ENCODE measurements around the gene RBFOX2. TPM values are rescaled to one million over a fixed set of nuclear protein-coding genes. Genes with fewer than 3 reads are reported as not detected.

The RBFOX2 gene
- total and polyA plus RNA-seq, 2 of the 13 experiments (the other 11 are each of a cell fraction or from before 2014, with no cell fraction given), result 37.3 to 40.4 TPM

DNA sequence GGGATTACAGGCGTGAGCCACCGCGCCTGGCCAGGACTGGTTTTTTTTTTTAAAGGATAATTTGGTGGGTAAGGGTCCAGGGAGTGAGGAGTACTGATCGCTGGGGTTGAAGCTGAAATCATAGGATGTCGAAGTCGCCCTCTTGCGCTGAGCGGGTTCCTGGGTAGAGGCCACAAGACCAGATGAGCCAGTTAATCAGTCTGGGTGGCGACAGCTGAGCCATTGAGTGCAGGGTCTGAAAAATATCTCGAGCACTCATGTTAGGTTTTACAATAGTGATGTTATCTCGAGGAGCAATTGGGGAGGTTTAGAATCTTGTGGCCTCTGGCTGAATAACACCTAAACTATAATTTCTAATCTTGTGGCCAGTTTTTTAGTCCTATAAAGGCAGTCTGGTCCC lies 303.1 kb downstream of the RBFOX2 start:
- H3K27me3 ChIP-seq (ENCODE audit: control insufficient read depth in 1 of 2, insufficient read depth in 2 of 2, low read length in 2 of 2), result no peaks in the 10 kb centered on the region
- TF ChIP-seq ZNF614 (CRISPR knock-in tag; IDR thresholded peaks at IDR 0.05; ENCODE audit: borderline replicate concordance) (no peak), POLR2G (IDR thresholded peaks at IDR 0.05; ENCODE audit: low read depth, low read length) (no peak), GTF2F1 (IDR thresholded peaks at IDR 0.05; ENCODE audit: low read length) (no peak), ZNF296 (CRISPR knock-in tag; conservative IDR thresholded peaks at IDR 0.05) (no peak), MED8 (CRISPR knock-in tag; IDR thresholded peaks at IDR 0.05; ENCODE audit: insufficient replicate concordance) (no peak), FOXO4 (CRISPR knock-in tag; conservative IDR thresholded peaks at IDR 0.05) (no peak), GATA4 (IDR thresholded peaks at IDR 0.05; ENCODE audit: borderline replicate concordance, low read depth) (no peak), RBM22 (optimal IDR thresholded peaks at IDR 0.05; ENCODE audit: low read length) (no peak), ZNF180 (CRISPR knock-in tag; IDR thresholded peaks at IDR 0.05; ENCODE audit: borderline replicate concordance, low read depth) (no peak)
- TF ChIP-seq, protein P1, sequence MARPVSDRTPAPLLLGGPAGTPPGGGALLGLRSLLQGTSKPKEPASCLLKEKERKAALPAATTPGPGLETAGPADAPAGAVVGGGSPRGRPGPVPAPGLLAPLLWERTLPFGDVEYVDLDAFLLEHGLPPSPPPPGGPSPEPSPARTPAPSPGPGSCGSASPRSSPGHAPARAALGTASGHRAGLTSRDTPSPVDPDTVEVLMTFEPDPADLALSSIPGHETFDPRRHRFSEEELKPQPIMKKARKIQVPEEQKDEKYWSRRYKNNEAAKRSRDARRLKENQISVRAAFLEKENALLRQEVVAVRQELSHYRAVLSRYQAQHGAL (CRISPR knock-in tag; IDR thresholded peaks at IDR 0.05; ENCODE audit: not compliant biosample characterization), result no peak
- DNase-seq (ENCODE audit: low spot score) (no peak), ATAC-seq (no peak), FAIRE-seq (no peak)
- H3K36me3 ChIP-seq (replicated peaks in 1 of 2; ENCODE audit: control insufficient read depth in 1 of 2, insufficient read depth in 2 of 2, low read length in 2 of 2), result no peaks in the 10 kb centered on the region
- no peaks in the 10 kb centered on the region for H3K9me3 ChIP-seq (ENCODE audit: low read length)
- H3K9ac ChIP-seq (ENCODE audit: insufficient read depth, low read depth, low read length), result no peak overlapping the region
- no peaks in the 10 kb centered on the region for H3K79me2 ChIP-seq (ENCODE audit: insufficient read depth, low read length)
- H3K4me2 ChIP-seq (ENCODE audit: low read depth, low read length), result no peak overlapping the region; the same call in 1 of the 2 replicates
- 75% methylated on average over 11 of the region's 11 CpGs for WGBS (ENCODE audit: low lambda C conversion rate)
- ChIA-PET CTCF (ENCODE audit: low intra/inter-chr PET ratio, low total read pairs) (no interaction called here), POLR2A (no interaction called here)
- intact Hi-C loops (cut with micrococcal nuclease; ENCODE audit: unreplicated experiment), result no loop called here
- no peak overlapping the region for H3K4me3 ChIP-seq (replicated peaks in 1 of 3; ENCODE audit: insufficient read depth in 1 of 3, low read depth in 2 of 3, low read length in 3 of 3)
- no TSS peak for BruUV-seq (replicated peaks)
- no peak overlapping the region for H2AFZ ChIP-seq (ENCODE audit: low read length)
- H4K20me1 ChIP-seq (ENCODE audit: insufficient read depth, low read length), result no peaks in the 10 kb centered on the region
- H3K4me1 ChIP-seq (ENCODE audit: insufficient read depth, low read length), result no peaks in the 10 kb centered on the region
- no peak overlapping the region for H3K27ac ChIP-seq (ENCODE audit: extremely low read length, insufficient read depth, low read length)
- in situ Hi-C loops (cut with HindIII; ENCODE audit: extremely low pct_ligation_motif_present, low pct_unique_long_range_greater_than_20kb), result loop anchor here (25.0 kb wide), 2 partner anchors 288 to 387 kb away; no protein-coding TSS in a partner anchor
